ENCODE measurements around the gene TMEM223.

Gene TMEM223

DNA sequence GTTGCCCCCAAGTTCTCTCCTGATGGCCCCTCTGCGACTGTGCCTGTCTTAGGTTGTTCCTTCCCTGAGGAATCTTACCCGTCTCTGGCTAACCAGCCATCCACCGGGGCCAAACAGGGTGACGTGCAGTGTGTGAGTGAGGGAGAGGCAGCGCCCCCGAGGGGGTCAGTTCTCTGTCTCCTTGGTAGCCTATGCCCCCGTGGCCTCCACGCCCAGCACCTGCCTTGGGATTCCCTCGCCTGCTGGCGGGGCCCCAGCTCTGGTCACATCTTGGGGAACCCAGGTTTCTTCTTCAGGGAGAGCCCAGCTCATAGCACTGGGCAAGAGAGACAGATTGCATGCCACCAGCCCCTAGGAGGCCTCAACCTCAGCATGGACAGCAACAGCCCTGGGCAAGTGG lies 7.7 kb upstream of the TMEM223 start:
- WGBS, 2 experiments, result 96 to 98% methylated on average over 10 of the region's 10 CpGs
- no peak overlapping the region for H3K27ac ChIP-seq (ENCODE audit: insufficient read depth, low read depth, low read length, poor library complexity, severe bottlenecking)
- no peaks in the 10 kb centered on the region for H3K27me3 ChIP-seq (ENCODE audit: control insufficient read depth, insufficient read depth, low read length, poor library complexity, severe bottlenecking)
- H3K4me3 ChIP-seq (ENCODE audit: insufficient read depth, low read depth, low read length), result no peak overlapping the region
- peaks cover 4% of the 10 kb centered on the region for H3K4me1 ChIP-seq (ENCODE audit: control insufficient read depth, insufficient read depth, low read length)
- peaks cover 71% of the 10 kb centered on the region for H3K36me3 ChIP-seq (ENCODE audit: control insufficient read depth, insufficient read depth, low read length)
- H3K9me3 ChIP-seq (ENCODE audit: control insufficient read depth, low read length), result no peaks in the 10 kb centered on the region

DNA sequence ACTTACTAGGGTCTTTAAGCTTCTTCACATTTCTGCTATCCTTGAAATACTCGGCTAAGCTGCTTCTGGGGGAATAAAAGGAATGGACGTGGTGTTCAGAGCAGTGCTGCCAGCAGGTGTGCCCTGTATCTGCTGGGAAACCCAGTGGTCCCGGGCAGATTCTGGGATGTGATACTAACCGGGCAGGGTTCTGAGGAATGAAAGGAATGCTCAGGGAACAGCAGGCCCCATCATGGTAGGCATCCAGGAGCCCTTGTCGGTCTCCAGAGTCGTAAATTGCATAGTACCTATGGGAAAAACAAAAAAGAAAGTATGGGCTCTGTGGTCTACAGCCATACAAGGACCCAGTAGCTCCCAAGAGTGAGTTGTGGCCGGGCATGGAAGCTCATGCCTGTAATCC lies 4.5 kb upstream of the TMEM223 start:
- 92% methylated on average over 7 of the region's 7 CpGs for WGBS, 2 experiments
- peaks cover 61% of the 10 kb centered on the region for H3K36me3 ChIP-seq (ENCODE audit: control insufficient read depth, insufficient read depth, low read length)
- no peaks in the 10 kb centered on the region for H3K27me3 ChIP-seq (ENCODE audit: control insufficient read depth, insufficient read depth, low read length, poor library complexity, severe bottlenecking)
- no peaks in the 10 kb centered on the region for H3K9me3 ChIP-seq (ENCODE audit: control insufficient read depth, low read length)
- no peak overlapping the region for H3K4me3 ChIP-seq (ENCODE audit: insufficient read depth, low read depth, low read length)
- no peak overlapping the region for H3K27ac ChIP-seq (ENCODE audit: insufficient read depth, low read depth, low read length, poor library complexity, severe bottlenecking)
- no peaks in the 10 kb centered on the region for H3K4me1 ChIP-seq (ENCODE audit: control insufficient read depth, insufficient read depth, low read length)

GRCh38 chr11:62794201-62794775 lies 2.5 kb upstream of the TMEM223 start:
- H3K27me3 ChIP-seq (ENCODE audit: control insufficient read depth, insufficient read depth, low read length, poor library complexity, severe bottlenecking), result no peaks in the 10 kb centered on the region
- no peaks in the 10 kb centered on the region for H3K9me3 ChIP-seq (ENCODE audit: control insufficient read depth, low read length)
- H3K27ac ChIP-seq (ENCODE audit: insufficient read depth, low read depth, low read length, poor library complexity, severe bottlenecking), result no peak overlapping the region
- H3K36me3 ChIP-seq (ENCODE audit: control insufficient read depth, insufficient read depth, low read length), result peaks cover 51% of the 10 kb centered on the region
- 93 to 94% methylated on average over 7 of the region's 8 CpGs for WGBS, 2 experiments
- peaks cover 6% of the 10 kb centered on the region for H3K4me1 ChIP-seq (ENCODE audit: control insufficient read depth, insufficient read depth, low read length)
- H3K4me3 ChIP-seq (ENCODE audit: insufficient read depth, low read depth, low read length), result no peak overlapping the region

DNA sequence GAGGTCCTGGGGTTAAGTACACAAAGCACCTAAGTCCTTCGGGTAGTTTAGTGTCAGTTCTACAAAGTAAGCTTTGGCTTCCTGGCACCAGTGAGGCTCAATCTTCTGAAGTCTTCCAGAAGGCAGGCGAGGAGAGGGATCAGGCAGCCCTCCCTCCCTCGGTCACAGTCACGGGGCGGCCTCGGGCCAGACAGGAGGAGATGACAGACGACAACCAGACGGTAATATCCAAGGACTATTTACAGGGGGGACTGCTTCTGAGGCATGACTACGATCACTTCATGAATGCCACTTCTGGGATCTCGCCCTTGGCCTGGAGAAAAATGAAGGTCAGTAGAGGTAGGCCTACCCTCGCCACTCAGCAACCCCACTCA lies 383 bp upstream of the TMEM223 start:
- Histone ChIP-seq H3K27ac (ENCODE audit: insufficient read depth, low read depth, low read length, poor library complexity, severe bottlenecking) (no peak overlapping the region), H3K4me1 (ENCODE audit: control insufficient read depth, insufficient read depth, low read length) (peaks cover 6% of the 10 kb centered on the region), H3K36me3 (ENCODE audit: control insufficient read depth, insufficient read depth, low read length) (peaks cover 34% of the 10 kb centered on the region), H3K9me3 (ENCODE audit: control insufficient read depth, low read length) (no peaks in the 10 kb centered on the region), H3K27me3 (ENCODE audit: control insufficient read depth, insufficient read depth, low read length, poor library complexity, severe bottlenecking) (no peaks in the 10 kb centered on the region), H3K4me3 (ENCODE audit: insufficient read depth, low read depth, low read length) (peak overlapping the region; percentile 99)
- 55 to 59% methylated on average over 11 of the region's 11 CpGs for WGBS, 2 experiments

DNA sequence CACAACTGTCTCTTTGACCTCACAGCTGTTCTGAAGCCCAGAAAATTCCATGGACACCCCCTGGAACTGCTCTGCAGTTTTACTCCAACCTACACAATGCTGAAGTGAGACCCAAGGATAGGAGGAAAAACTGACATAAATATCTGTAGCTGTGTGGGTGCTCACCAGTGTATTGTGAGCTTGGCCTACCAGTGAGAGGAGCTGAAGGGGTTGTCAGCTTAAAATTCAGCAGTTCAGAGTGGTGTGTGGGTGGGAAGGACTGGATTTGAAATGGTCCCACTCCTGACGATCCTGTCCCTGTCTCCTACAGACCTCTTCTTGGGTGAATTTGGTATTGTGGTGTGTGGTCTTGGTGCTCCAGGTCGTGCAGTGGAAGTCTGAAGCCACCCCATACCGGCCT lies 2.2 kb downstream of the TMEM223 start:
- Histone ChIP-seq H3K4me3 (ENCODE audit: insufficient read depth, low read depth, low read length) (no peak overlapping the region), H3K36me3 (ENCODE audit: control insufficient read depth, insufficient read depth, low read length) (peaks cover 14% of the 10 kb centered on the region), H3K9me3 (ENCODE audit: control insufficient read depth, low read length) (no peaks in the 10 kb centered on the region), H3K27ac (ENCODE audit: insufficient read depth, low read depth, low read length, poor library complexity, severe bottlenecking) (no peak overlapping the region), H3K4me1 (ENCODE audit: control insufficient read depth, insufficient read depth, low read length) (peaks cover 9% of the 10 kb centered on the region), H3K27me3 (ENCODE audit: control insufficient read depth, insufficient read depth, low read length, poor library complexity, severe bottlenecking) (no peaks in the 10 kb centered on the region)
- 95 to 97% methylated on average over 3 of the region's 3 CpGs for WGBS, 2 experiments

- Histone ChIP-seq H3K36me3 (ENCODE audit: control insufficient read depth, insufficient read depth, low read length) (peaks cover 8% of the 10 kb centered on the region), H3K4me3 (ENCODE audit: insufficient read depth, low read depth, low read length) (no peak overlapping the region), H3K27me3 (ENCODE audit: control insufficient read depth, insufficient read depth, low read length, poor library complexity, severe bottlenecking) (no peaks in the 10 kb centered on the region), H3K4me1 (ENCODE audit: control insufficient read depth, insufficient read depth, low read length) (peaks cover 9% of the 10 kb centered on the region), H3K9me3 (ENCODE audit: control insufficient read depth, low read length) (no peaks in the 10 kb centered on the region), H3K27ac (ENCODE audit: insufficient read depth, low read depth, low read length, poor library complexity, severe bottlenecking) (no peak overlapping the region)
- WGBS, 2 experiments, result 85 to 97% methylated on average over 5 of the region's 5 CpGs
Observed at GRCh38 chr11:62788991-62789390, 2.8 kb downstream of the TMEM223 start.

DNA sequence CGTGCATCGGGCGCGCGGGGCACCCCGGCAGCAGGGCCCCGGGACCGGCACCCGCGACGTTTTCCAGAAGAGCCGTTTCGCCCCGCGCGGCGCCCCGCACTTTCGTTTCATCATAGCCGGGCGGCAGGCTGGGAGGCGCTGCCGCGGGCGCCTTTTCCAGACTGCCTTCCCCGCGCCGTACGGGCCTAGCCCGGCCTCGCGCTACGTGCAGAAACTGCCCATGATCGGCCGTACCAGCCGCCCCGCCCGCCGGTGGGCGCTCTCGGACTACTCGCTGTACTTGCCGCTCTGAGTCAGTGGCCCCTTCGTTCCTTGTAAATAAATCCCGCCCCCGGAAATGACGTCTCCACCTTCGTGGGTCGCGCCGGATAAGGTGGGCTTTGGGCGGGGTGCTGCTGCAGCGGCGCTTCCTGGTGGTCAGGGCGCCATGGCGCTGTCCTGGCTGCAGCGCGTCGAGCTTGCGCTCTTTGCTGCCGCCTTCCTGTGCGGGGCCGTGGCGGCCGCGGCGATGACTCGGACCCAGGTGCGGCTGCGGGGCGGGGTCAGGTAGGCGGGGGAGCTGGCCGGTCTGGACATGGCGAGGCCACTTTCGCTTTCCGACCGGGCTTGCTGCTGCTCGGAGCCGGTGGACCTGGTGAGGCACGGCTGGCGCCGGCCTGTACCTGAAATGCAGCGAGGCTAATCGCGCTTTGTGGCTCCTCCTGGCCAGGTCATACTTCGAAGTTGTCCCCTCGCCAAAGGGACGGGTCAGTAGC lies 4.6 kb downstream of the TMEM223 start, which contains the start of gene TMEM179B:
Gene TMEM179B, plus strand, starts transcription at position 398 of the 755 bp plus-strand sequence. Its CDS starts 30 bp downstream, at position 428.
- H3K4me3 ChIP-seq (ENCODE audit: insufficient read depth, low read depth, low read length), result peak within 1 kb of the TSS; percentile 99
- peaks cover 14% of the 10 kb centered on the region for H3K36me3 ChIP-seq (ENCODE audit: control insufficient read depth, insufficient read depth, low read length)
- no peaks in the 10 kb centered on the region for H3K27me3 ChIP-seq (ENCODE audit: control insufficient read depth, insufficient read depth, low read length, poor library complexity, severe bottlenecking)
- H3K9me3 ChIP-seq (ENCODE audit: control insufficient read depth, low read length), result no peaks in the 10 kb centered on the region
- H3K27ac ChIP-seq (ENCODE audit: insufficient read depth, low read depth, low read length, poor library complexity, severe bottlenecking), result peak within 1 kb of the TSS; percentile 91
- peaks cover 9% of the 10 kb centered on the region for H3K4me1 ChIP-seq (ENCODE audit: control insufficient read depth, insufficient read depth, low read length)
- 1% methylated on average over 88 of the region's 88 CpGs for WGBS, 2 experiments

- WGBS, 2 experiments, result 5% methylated on average over 51 of the region's 51 CpGs
- H3K27ac ChIP-seq (ENCODE audit: insufficient read depth, low read depth, low read length, poor library complexity, severe bottlenecking), result peak overlapping the region; percentile 91
- H3K9me3 ChIP-seq (ENCODE audit: control insufficient read depth, low read length), result no peaks in the 10 kb centered on the region
- peaks cover 20% of the 10 kb centered on the region for H3K36me3 ChIP-seq (ENCODE audit: control insufficient read depth, insufficient read depth, low read length)
- H3K4me1 ChIP-seq (ENCODE audit: control insufficient read depth, insufficient read depth, low read length), result peaks cover 9% of the 10 kb centered on the region
- no peaks in the 10 kb centered on the region for H3K27me3 ChIP-seq (ENCODE audit: control insufficient read depth, insufficient read depth, low read length, poor library complexity, severe bottlenecking)
- H3K4me3 ChIP-seq (ENCODE audit: insufficient read depth, low read depth, low read length), result peak overlapping the region; percentile 99
Observed at GRCh38 chr11:62786318-62787004, 5.3 kb downstream of the TMEM223 start.

GRCh38 chr11:62782753-62783152 lies 9.1 kb downstream of the TMEM223 start:
- H3K9me3 ChIP-seq (ENCODE audit: control insufficient read depth, low read length), result no peaks in the 10 kb centered on the region
- peaks cover 23% of the 10 kb centered on the region for H3K36me3 ChIP-seq (ENCODE audit: control insufficient read depth, insufficient read depth, low read length)
- H3K4me1 ChIP-seq (ENCODE audit: control insufficient read depth, insufficient read depth, low read length), result peaks cover 3% of the 10 kb centered on the region
- H3K4me3 ChIP-seq (ENCODE audit: insufficient read depth, low read depth, low read length), result no peak overlapping the region
- H3K27me3 ChIP-seq (ENCODE audit: control insufficient read depth, insufficient read depth, low read length, poor library complexity, severe bottlenecking), result no peaks in the 10 kb centered on the region
- 94 to 97% methylated on average over 7 of the region's 7 CpGs for WGBS, 2 experiments
- H3K27ac ChIP-seq (ENCODE audit: insufficient read depth, low read depth, low read length, poor library complexity, severe bottlenecking), result no peak overlapping the region

DNA sequence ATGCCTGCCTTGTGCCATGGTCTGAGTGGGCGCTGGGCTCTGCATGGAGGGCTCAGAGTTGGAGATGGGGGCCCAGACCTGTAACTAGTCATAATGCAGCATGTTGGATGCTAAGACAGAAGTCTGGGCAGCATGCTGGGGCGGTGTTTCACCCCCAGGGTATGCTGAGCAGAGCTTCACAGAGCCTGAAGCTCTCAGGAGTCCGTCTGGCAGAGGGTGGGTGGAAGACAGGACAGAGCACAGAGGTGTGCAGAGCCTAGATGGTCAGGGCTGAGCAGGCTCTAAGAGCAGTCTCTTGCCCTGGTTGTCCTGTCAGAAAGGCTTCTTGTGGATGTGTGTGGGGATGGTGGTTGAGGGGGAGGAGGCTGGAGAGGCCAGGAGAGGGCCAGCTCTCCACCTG lies 13.4 kb downstream of the TMEM223 start:
- no peaks in the 10 kb centered on the region for H3K27me3 ChIP-seq (ENCODE audit: control insufficient read depth, insufficient read depth, low read length, poor library complexity, severe bottlenecking)
- H3K36me3 ChIP-seq (ENCODE audit: control insufficient read depth, insufficient read depth, low read length), result peaks cover 39% of the 10 kb centered on the region
- no peaks in the 10 kb centered on the region for H3K4me1 ChIP-seq (ENCODE audit: control insufficient read depth, insufficient read depth, low read length)
- H3K4me3 ChIP-seq (ENCODE audit: insufficient read depth, low read depth, low read length), result no peak overlapping the region
- no peaks in the 10 kb centered on the region for H3K9me3 ChIP-seq (ENCODE audit: control insufficient read depth, low read length)
- no peak overlapping the region for H3K27ac ChIP-seq (ENCODE audit: insufficient read depth, low read depth, low read length, poor library complexity, severe bottlenecking)
- WGBS, 2 experiments, result 93 to 94% methylated on average over 3 of the region's 3 CpGs

Data from ectodermal cell (in vitro differentiated cells).